Ascending aorta (tissue), 2 donors: ENCODE results near the gene HEMGN. TPM values are rescaled to one million over a fixed set of nuclear protein-coding genes. Genes with fewer than 3 reads are reported as not detected.

Source experiments
- DNase-seq, 2 donors: peaks; one replicate each; pipeline ENCODE4 v3.0.0-alpha.2; 2019; ENCODE audit warnings: low spot score in 2 of 2
- H3K27ac ChIP-seq, 2 donors: fragments of 200-600 bp; sonication (generic); one replicate each; pipeline ENCODE4 v1.5.1; 2016 to 2017; ENCODE audit warnings: mild to moderate bottlenecking in 1 of 2
- H3K27me3 ChIP-seq: fragments of 200-600 bp; sonication (generic); one replicate; pipeline ENCODE4 v1.5.1; 2017
- H3K36me3 ChIP-seq, 2 donors: fragments of 200-600 bp; sonication (generic); one replicate each; pipeline ENCODE4 v1.5.1; 2016
- H3K4me1 ChIP-seq, 2 donors: fragments of 200-600 bp; sonication (generic); one replicate each; pipeline ENCODE4 v1.5.1; 2016 to 2017; ENCODE audit warnings: mild to moderate bottlenecking in 1 of 2
- H3K4me3 ChIP-seq, 2 donors: fragments of 200-600 bp; sonication (generic); one replicate each; pipeline ENCODE4 v1.5.1; 2016 to 2017; ENCODE audit warnings: mild to moderate bottlenecking in 1 of 2
- H3K9me3 ChIP-seq, 2 donors: fragments of 200-600 bp; sonication (generic); one replicate each; pipeline ENCODE4 v1.5.1; 2016
- intact Hi-C: fragments of 100-400 bp; cut with DNase I; formaldehyde crosslinking; loops from one replicate; pipeline ENCODE4 v1.15.1; 2023
- total RNA-seq: library from RNA; depleted of rRNA; stranded (reverse); fragments of >200 nt; gene quantifications from one replicate; pipeline ENCODE4 v1.1.0, GENCODE V29; 2016
- TF ChIP-seq, protein P1 (sequence below), 3 experiments: fragments of 200-600 bp in 2 of 3; fragments of 450-650 bp in 1 of 3; sonication (generic) in 2 of 3; IDR thresholded peaks; one replicate each; pipeline ENCODE4 v1.5.1; 2016 to 2019; ENCODE audit warnings: antibody characterized with exemption in 3 of 3, mild to moderate bottlenecking in 1 of 3, moderate library complexity in 1 of 3

Gene HEMGN
- total RNA-seq, 1 donor from 2014 or later = not detected

DNA sequence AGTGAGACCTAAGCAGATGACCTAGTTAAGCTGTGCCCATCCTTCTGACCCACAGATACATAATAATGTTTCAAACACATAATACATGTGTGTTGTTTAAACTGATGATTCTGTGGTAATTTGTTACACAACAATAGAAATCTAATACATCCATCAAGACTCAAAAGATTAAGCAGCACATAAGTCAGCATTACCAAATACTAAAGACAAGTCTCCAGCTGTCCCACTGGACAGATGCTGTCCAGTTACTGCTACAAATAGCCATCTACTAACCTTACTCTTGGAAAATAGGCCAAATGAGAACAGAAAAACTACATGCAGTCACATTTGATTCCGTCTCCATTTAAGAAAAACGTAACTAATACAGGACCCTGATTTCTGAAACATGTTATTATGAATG lies 26.4 kb downstream of the HEMGN start:
- TF ChIP-seq, protein P1, sequence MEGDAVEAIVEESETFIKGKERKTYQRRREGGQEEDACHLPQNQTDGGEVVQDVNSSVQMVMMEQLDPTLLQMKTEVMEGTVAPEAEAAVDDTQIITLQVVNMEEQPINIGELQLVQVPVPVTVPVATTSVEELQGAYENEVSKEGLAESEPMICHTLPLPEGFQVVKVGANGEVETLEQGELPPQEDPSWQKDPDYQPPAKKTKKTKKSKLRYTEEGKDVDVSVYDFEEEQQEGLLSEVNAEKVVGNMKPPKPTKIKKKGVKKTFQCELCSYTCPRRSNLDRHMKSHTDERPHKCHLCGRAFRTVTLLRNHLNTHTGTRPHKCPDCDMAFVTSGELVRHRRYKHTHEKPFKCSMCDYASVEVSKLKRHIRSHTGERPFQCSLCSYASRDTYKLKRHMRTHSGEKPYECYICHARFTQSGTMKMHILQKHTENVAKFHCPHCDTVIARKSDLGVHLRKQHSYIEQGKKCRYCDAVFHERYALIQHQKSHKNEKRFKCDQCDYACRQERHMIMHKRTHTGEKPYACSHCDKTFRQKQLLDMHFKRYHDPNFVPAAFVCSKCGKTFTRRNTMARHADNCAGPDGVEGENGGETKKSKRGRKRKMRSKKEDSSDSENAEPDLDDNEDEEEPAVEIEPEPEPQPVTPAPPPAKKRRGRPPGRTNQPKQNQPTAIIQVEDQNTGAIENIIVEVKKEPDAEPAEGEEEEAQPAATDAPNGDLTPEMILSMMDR (IDR thresholded peaks at IDR 0.05) = no peak
- H3K36me3 ChIP-seq = peaks cover 15 to 64% of the 10 kb centered on the region in 2 donors
- no peak for DNase-seq
- H3K4me1 ChIP-seq = no peaks in the 10 kb centered on the region
- H3K27me3 ChIP-seq = no peaks in the 10 kb centered on the region
- no peak overlapping the region for H3K4me3 ChIP-seq
- no peak overlapping the region for H3K27ac ChIP-seq
- intact Hi-C loops = no loop called here
- no peaks in the 10 kb centered on the region for H3K9me3 ChIP-seq

GRCh38 chr9:97910357-97910756 lies 27.6 kb downstream of the HEMGN start:
- no peaks in the 10 kb centered on the region for H3K4me1 ChIP-seq
- no peaks in the 10 kb centered on the region for H3K9me3 ChIP-seq
- no peaks in the 10 kb centered on the region for H3K27me3 ChIP-seq
- DNase-seq = no peak
- intact Hi-C loops = no loop called here
- TF ChIP-seq, protein P1 (IDR thresholded peaks at IDR 0.05) = no peak
- peaks cover 10 to 57% of the 10 kb centered on the region in 2 donors for H3K36me3 ChIP-seq
- no peak overlapping the region for H3K27ac ChIP-seq
- H3K4me3 ChIP-seq = no peak overlapping the region

- Histone ChIP-seq H3K27ac (no peak overlapping the region), H3K27me3 (no peaks in the 10 kb centered on the region), H3K4me3 (no peak overlapping the region), H3K36me3 (peaks cover 19 to 61% of the 10 kb centered on the region in 2 donors), H3K9me3 (no peaks in the 10 kb centered on the region), H3K4me1 (no peaks in the 10 kb centered on the region)
- DNase-seq = no peak
- TF ChIP-seq, protein P1 (IDR thresholded peaks at IDR 0.05) = no peak
- intact Hi-C loops = no loop called here
Observed at GRCh38 chr9:97908705-97909104, 29.3 kb downstream of the HEMGN start.

- no peaks in the 10 kb centered on the region for H3K9me3 ChIP-seq
- peaks cover 21 to 54% of the 10 kb centered on the region in 2 donors for H3K36me3 ChIP-seq
- no peaks in the 10 kb centered on the region for H3K4me1 ChIP-seq
- no peaks in the 10 kb centered on the region for H3K27me3 ChIP-seq
- no peak overlapping the region for H3K27ac ChIP-seq
- DNase-seq = no peak
- TF ChIP-seq, protein P1 (IDR thresholded peaks at IDR 0.05) = no peak
- intact Hi-C loops = no loop called here
- no peak overlapping the region for H3K4me3 ChIP-seq
Observed at GRCh38 chr9:97907632-97908031, 30.3 kb downstream of the HEMGN start.

DNA sequence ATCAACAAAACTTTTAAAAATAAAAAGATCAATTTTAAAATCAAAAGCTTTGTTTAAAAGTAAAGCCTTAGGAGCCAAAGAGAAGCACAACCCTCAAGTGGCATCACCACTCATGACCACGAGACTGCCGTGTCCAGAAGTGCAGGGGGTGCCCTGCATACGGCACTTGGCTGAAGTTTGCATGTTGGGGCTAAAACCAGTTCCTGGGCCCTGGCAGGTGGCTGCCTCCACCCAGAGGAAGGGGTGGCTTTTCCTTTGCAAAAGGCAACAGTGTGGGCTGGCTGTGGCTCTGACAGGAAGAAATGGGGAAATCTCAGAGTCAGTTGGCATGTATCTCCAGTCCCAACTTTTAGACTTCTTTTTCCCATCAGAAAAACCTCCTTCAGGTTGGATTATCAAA lies 30.9 kb downstream of the HEMGN start:
- intact Hi-C loops = no loop called here
- Histone ChIP-seq H3K4me3 (no peak overlapping the region), H3K4me1 (no peaks in the 10 kb centered on the region), H3K9me3 (no peaks in the 10 kb centered on the region), H3K36me3 (peaks cover 20 to 48% of the 10 kb centered on the region in 2 donors), H3K27ac (peak overlapping the region in 1 of 2 donors; percentile 1), H3K27me3 (no peaks in the 10 kb centered on the region)
- no peak for DNase-seq
- TF ChIP-seq, protein P1 (IDR thresholded peaks at IDR 0.05) = no peak

- no peak overlapping the region for H3K4me3 ChIP-seq
- H3K36me3 ChIP-seq = peaks cover 17 to 41% of the 10 kb centered on the region in 2 donors
- no peaks in the 10 kb centered on the region for H3K9me3 ChIP-seq
- peak overlapping the region; percentile 1 to 12 for H3K27ac ChIP-seq
- DNase-seq = no peak
- TF ChIP-seq, protein P1 (IDR thresholded peaks at IDR 0.05) = no peak
- H3K27me3 ChIP-seq = no peaks in the 10 kb centered on the region
- no peaks in the 10 kb centered on the region for H3K4me1 ChIP-seq
- intact Hi-C loops = no loop called here
Observed at GRCh38 chr9:97906236-97906831, 31.6 kb downstream of the HEMGN start.
